SK-N-SH treated with all-trans-retinoic acid at 6 μM for 48 hours (cell line): ENCODE data around the gene PDGFA.

Source experiments
- ATAC-seq: fragments of 200-7000 bp; cut with Tn5 transposase; 3 replicates; pipeline ENCODE4 v1.9.1; 2020; ENCODE audit warnings: mild to moderate bottlenecking, moderate library complexity
- BACH2 ChIP-seq: fragments of 250-450 bp; sonication (Bioruptor Pico); IDR thresholded peaks from 2 replicates; pipeline ENCODE4 v1.9.0; 2021; ENCODE audit warnings: mild to moderate bottlenecking, borderline replicate concordance
- CREB5 ChIP-seq: fragments of 250-450 bp; sonication (Bioruptor Pico); IDR thresholded peaks from 2 replicates; pipeline ENCODE4 v1.5.1; 2020; ENCODE audit warnings: low read depth, mild to moderate bottlenecking, moderate library complexity
- CSDC2 ChIP-seq: fragments of 250-450 bp; sonication (Bioruptor Pico); IDR thresholded peaks from 2 replicates; pipeline ENCODE4 v1.5.0; 2020; ENCODE audit warnings: mild to moderate bottlenecking, moderate library complexity
- CSRNP3 ChIP-seq: fragments of 250-450 bp; sonication (Bioruptor Pico); IDR thresholded peaks from 2 replicates; pipeline ENCODE4 v1.5.1; 2021; ENCODE audit warnings: mild to moderate bottlenecking, moderate library complexity
- ESRRG ChIP-seq: fragments of 250-450 bp; sonication (Bioruptor Pico); IDR thresholded peaks from 2 replicates; pipeline ENCODE4 v1.6.1; 2021; ENCODE audit warnings: mild to moderate bottlenecking
- GLIS3 ChIP-seq: fragments of 250-450 bp; sonication (Bioruptor Pico); IDR thresholded peaks from 2 replicates; pipeline ENCODE4 v1.5.0; 2020; ENCODE audit warnings: mild to moderate bottlenecking, moderate library complexity
- ISL1 ChIP-seq: fragments of 250-450 bp; sonication (Bioruptor Pico); IDR thresholded peaks from 2 replicates; pipeline ENCODE4 v2.1.2; 2022; ENCODE audit warnings: mild to moderate bottlenecking, moderate library complexity
- OSR1 ChIP-seq: fragments of 250-450 bp; sonication (Bioruptor Pico); IDR thresholded peaks from 2 replicates; pipeline ENCODE4 v1.8.0; 2022; ENCODE audit warnings: moderate library complexity, mild to moderate bottlenecking, inconsistent platforms
- PATZ1 ChIP-seq: fragments of 250-450 bp; sonication (Bioruptor Pico); IDR thresholded peaks from 2 replicates; pipeline ENCODE4 v1.8.0; 2020; ENCODE audit warnings: mild to moderate bottlenecking, moderate library complexity, borderline replicate concordance
- PPARA ChIP-seq: fragments of 250-450 bp; sonication (Bioruptor Pico); IDR thresholded peaks from 2 replicates; pipeline ENCODE4 v1.5.0; 2020; ENCODE audit warnings: mild to moderate bottlenecking, borderline replicate concordance
- RARB ChIP-seq: fragments of 250-450 bp; sonication (Bioruptor Pico); IDR thresholded peaks from 2 replicates; pipeline ENCODE4 v1.8.0; 2021; ENCODE audit warnings: mild to moderate bottlenecking, moderate library complexity
- SNAI2 ChIP-seq: fragments of 250-450 bp; sonication (Bioruptor Pico); IDR thresholded peaks from 2 replicates; pipeline ENCODE4 v1.5.0; 2020; ENCODE audit warnings: mild to moderate bottlenecking, moderate library complexity
- TCF4 ChIP-seq: fragments of 250-450 bp; sonication (Bioruptor Pico); IDR thresholded peaks from 2 replicates; pipeline ENCODE4 v1.8.0; 2021; ENCODE audit warnings: mild to moderate bottlenecking, moderate library complexity, borderline replicate concordance
- TOX ChIP-seq: fragments of 250-450 bp; sonication (Bioruptor Pico); IDR thresholded peaks from 2 replicates; pipeline ENCODE4 v1.8.0; 2021; ENCODE audit warnings: mild to moderate bottlenecking, moderate library complexity, borderline replicate concordance
- TSHZ2 ChIP-seq: fragments of 250-450 bp; sonication (Bioruptor Pico); IDR thresholded peaks from 2 replicates; pipeline ENCODE4 v1.5.0; 2020; ENCODE audit warnings: mild to moderate bottlenecking, moderate library complexity
- ZC3H10 ChIP-seq: fragments of 250-450 bp; sonication (Bioruptor Pico); IDR thresholded peaks from 2 replicates; pipeline ENCODE4 v1.5.1; 2021; ENCODE audit warnings: mild to moderate bottlenecking, moderate library complexity
- ZFP3 ChIP-seq: fragments of 250-450 bp; sonication (Bioruptor Pico); IDR thresholded peaks from 2 replicates; pipeline ENCODE4 v1.5.0; 2020; ENCODE audit warnings: mild to moderate bottlenecking, moderate library complexity
- ZFP30 ChIP-seq: fragments of 450-650 bp; formaldehyde crosslinking; IDR thresholded peaks from 2 replicates; pipeline ENCODE4 v1.5.0; 2022; ENCODE audit warnings: mild to moderate bottlenecking, moderate library complexity
- ZNF565 ChIP-seq: fragments of 450-650 bp; formaldehyde crosslinking; conservative IDR thresholded peaks from 2 replicates; pipeline ENCODE4 v1.5.0; 2020; ENCODE audit warnings: low read depth, mild to moderate bottlenecking, moderate library complexity
- ZNF70 ChIP-seq: fragments of 450-650 bp; formaldehyde crosslinking; IDR thresholded peaks from 2 replicates; pipeline ENCODE4 v1.5.0; 2020; ENCODE audit warnings: mild to moderate bottlenecking, moderate library complexity
- ZNF8 ChIP-seq: fragments of 450-650 bp; formaldehyde crosslinking; IDR thresholded peaks from 2 replicates; pipeline ENCODE4 v1.5.0; 2020; ENCODE audit warnings: mild to moderate bottlenecking, moderate library complexity
- TF ChIP-seq, protein P1 (sequence below): fragments of 250-450 bp; sonication (Bioruptor Pico); IDR thresholded peaks from 2 replicates; pipeline ENCODE4 v1.8.0; 2021; ENCODE audit warnings: low read depth, mild to moderate bottlenecking, moderate library complexity, borderline replicate concordance

The PDGFA gene

DNA sequence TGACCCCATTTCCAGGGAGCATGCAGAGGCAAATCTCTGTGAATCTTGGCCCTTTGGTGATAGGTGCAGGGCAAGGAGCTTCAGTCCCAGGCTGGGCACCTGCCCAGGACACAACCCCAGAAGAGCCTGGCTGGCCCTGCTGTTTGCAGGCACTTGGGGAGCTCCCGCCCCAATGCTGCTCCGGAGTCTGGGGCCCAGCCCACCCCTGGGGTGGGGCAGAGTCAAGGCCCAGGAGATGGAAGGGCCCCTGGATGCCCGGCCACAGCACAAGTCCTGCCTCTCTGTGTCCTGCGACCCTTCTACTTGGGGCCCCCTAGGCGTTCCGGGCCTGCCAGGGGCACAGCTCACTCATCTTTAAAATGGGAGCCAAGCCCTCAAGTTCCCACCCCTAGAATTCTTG, 24.7 kb downstream of the PDGFA start:
- ATAC-seq: no peak
- TF ChIP-seq TSHZ2 (CRISPR knock-in tag) (no peak), PATZ1 (no peak), ESRRG (CRISPR knock-in tag) (no peak), ZC3H10 (no peak), ZNF565 (CRISPR knock-in tag) (no peak), ZFP30 (CRISPR knock-in tag) (no peak), ZFP3 (CRISPR knock-in tag) (no peak), ZNF70 (CRISPR knock-in tag) (no peak), PPARA (CRISPR knock-in tag) (no peak), RARB (no peak), BACH2 (CRISPR knock-in tag) (no peak), ZNF8 (CRISPR knock-in tag) (no peak), SNAI2 (CRISPR knock-in tag) (no peak), GLIS3 (CRISPR knock-in tag) (no peak), TCF4 (CRISPR knock-in tag) (no peak), OSR1 (CRISPR knock-in tag) (no peak)
- TF ChIP-seq, protein P1, sequence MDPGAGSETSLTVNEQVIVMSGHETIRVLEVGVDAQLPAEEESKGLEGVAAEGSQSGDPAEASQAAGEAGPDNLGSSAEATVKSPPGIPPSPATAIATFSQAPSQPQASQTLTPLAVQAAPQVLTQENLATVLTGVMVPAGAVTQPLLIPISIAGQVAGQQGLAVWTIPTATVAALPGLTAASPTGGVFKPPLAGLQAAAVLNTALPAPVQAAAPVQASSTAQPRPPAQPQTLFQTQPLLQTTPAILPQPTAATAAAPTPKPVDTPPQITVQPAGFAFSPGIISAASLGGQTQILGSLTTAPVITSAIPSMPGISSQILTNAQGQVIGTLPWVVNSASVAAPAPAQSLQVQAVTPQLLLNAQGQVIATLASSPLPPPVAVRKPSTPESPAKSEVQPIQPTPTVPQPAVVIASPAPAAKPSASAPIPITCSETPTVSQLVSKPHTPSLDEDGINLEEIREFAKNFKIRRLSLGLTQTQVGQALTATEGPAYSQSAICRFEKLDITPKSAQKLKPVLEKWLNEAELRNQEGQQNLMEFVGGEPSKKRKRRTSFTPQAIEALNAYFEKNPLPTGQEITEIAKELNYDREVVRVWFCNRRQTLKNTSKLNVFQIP: no peak

- ATAC-seq: peak; percentile 20
- TF ChIP-seq CREB5 (no peak), CSDC2 (CRISPR knock-in tag) (0 out of 2 replicates have a peak, but pooled peaks have one; percentile 16), TOX (CRISPR knock-in tag) (no peak), RARB (no peak)
Observed at GRCh38 chr7:494259-494687, 25.4 kb downstream of the PDGFA start.

GRCh38 chr7:493661-494251, 25.9 kb downstream of the PDGFA start:
- peak; percentile 13 for ATAC-seq
- TF ChIP-seq TSHZ2 (CRISPR knock-in tag) (no peak), RARB (no peak), CSRNP3 (CRISPR knock-in tag) (no peak), ZNF70 (CRISPR knock-in tag) (no peak), ZFP3 (CRISPR knock-in tag) (no peak), ISL1 (CRISPR knock-in tag) (no peak), TCF4 (CRISPR knock-in tag) (no peak), CREB5 (no peak), SNAI2 (CRISPR knock-in tag) (no peak), ZNF565 (CRISPR knock-in tag) (no peak), TOX (CRISPR knock-in tag) (no peak), ZNF8 (CRISPR knock-in tag) (no peak), ESRRG (CRISPR knock-in tag) (no peak), BACH2 (CRISPR knock-in tag) (no peak), ZC3H10 (no peak), ZFP30 (CRISPR knock-in tag) (no peak), PPARA (CRISPR knock-in tag) (no peak)
- TF ChIP-seq, all 23 proteins: peak for 0
